Skeletal muscle cell (primary cell): Measurements from ENCODE around the gene TRIM31.
"Not testable (repeated sequence)": the region's sequence is repeated elsewhere in the genome, so short reads cannot be mapped to it uniquely, and the experiment has no call there.

Experiments used
- DNase-seq: peaks from one replicate; pipeline ENCODE4 v3.0.0-alpha.2; 2010; ENCODE audit warnings: low read depth
- H3K4me3 ChIP-seq: 2 replicates; pipeline ENCODE4 v1.5.1; 2011; ENCODE audit warnings: low read depth, mild to moderate bottlenecking, control low read depth, low read length, moderate library complexity

Gene TRIM31

DNA sequence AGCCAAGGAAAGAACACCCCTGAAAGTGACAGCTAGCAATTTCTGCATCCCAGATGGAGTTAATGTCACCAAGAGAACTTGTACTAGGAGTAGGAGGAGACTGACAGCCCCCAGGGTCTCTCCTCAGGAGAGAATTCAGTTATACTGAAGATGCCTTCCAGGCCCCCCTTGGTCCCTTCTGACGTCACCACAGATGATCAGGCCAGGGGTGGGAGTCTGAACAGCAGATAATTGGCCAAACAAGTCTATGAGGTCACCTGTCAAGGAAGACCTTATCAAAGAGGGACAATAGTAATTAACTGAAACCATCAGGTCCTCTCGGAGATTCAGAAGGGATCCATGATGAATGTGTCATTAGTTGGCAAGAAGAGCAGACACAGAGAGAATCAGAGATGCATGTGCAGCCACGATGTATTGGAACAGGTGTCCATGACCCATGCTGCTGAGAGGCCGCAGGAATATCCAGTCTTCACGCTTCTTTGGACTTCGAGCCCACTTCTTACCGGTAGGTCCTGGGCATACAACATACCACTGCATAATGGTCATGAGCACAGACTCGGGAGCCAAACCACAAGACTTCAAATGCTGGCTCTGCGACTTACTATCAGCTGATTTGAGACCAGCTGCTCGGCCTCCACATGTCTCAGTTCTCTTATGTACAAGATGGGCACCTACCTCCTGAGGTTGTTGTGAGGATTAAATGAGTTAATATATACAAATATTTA lies 37.9 kb upstream of the TRIM31 start:
- H3K4me3 ChIP-seq = no peak overlapping the region
- DNase-seq = no peak

DNA sequence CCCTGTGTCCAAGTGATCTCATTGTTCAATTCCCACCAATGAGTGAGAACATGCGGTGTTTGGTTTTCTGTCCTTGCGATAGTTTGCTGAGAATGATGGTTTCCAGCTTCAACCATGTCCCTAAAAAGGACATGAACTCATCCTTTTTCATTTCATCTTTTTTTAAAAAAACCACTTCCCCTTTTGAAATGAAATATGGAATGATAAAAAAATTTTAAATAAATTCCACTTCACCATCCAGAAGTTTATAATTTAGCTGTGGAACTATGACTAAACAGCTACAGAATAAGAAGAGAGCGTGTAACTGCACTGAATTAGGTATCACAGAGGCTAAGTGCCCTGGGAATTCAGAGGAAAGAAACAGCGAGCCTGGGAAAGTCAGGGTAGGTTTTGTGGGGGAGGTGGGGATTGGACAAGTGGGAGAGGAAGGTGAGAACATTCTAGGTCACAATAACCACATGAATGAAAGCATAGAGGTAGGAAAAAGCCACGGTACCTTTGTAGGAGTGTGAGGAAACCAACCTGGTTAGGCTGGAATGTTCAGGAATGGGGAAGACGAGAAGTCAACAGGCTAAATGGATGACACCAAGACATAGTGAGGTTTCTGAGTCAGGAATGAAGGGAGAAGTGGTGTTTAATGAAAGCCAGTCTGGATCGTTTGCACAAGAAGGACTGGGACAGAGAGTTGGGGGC lies 37.1 kb upstream of the TRIM31 start:
- no peak overlapping the region for H3K4me3 ChIP-seq
- no peak for DNase-seq

DNA sequence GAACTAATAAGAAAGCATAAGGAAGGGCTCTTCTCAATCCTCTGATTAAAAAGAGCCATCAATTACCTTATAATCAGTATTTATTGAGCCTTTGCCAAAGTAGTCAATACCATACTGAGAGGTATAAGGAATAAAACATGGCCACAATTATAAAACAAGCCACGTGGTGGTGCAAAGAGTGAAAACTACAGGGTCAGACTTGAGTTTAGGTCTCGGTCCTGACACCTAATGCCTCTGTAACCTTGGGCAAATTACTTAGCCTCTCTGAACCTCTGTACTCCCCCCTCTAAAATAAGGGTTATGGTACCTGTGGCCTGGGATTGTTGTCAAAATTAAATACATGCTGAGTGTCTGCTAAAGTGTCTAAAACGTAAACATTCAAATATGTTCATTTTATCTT lies 36.3 kb upstream of the TRIM31 start:
- no peak overlapping the region for H3K4me3 ChIP-seq
- no peak for DNase-seq

DNA sequence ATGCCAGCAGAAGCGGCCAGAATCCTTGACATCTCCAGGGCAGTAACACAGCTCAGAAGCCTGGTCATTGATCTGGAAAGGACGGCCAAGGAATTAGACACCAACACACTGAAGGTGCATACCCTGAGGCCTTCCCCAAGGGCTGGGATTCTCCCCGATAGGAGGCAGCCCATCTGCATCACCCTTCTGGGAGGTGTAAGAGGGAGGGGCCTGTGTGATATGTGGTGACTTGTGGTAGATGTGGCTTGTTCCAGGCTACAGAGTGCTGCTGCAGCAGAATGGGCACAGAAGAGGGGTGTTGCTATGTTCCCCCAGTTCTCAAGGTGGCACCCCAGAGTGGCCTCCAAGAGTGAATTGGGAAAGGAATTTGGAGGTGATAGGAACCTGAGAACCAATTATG lies 34.2 kb upstream of the TRIM31 start:
- DNase-seq = no peak
- no peak overlapping the region for H3K4me3 ChIP-seq

GRCh38 chr6:30145818-30146217 lies 32.9 kb upstream of the TRIM31 start:
- DNase-seq = no peak
- no peak overlapping the region for H3K4me3 ChIP-seq

- no peak overlapping the region for H3K4me3 ChIP-seq
- DNase-seq = no peak
Observed at GRCh38 chr6:30144811-30145210, 31.9 kb upstream of the TRIM31 start.

- no peak for DNase-seq
- H3K4me3 ChIP-seq = no peak overlapping the region
Observed at GRCh38 chr6:30143780-30144179, 30.9 kb upstream of the TRIM31 start.

DNA sequence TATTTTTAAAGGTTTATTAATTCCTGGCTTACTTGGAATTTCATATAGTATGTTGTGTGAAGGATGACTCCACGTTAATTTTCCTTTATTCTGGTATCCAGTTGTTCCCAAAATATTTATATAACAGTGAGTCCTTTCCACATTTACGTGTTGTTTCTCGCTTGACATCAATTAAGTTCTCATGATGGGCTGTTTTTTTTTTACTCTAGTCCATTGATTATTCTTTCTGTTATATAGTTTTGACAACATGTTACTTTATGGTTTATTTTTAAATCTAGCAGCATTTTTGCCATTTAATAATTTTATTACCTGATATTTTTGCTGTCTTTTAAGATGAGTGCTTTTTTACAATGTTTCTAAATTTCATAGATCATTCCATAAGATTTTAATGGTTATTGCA lies 29.8 kb upstream of the TRIM31 start:
- DNase-seq = no peak
- no peak overlapping the region for H3K4me3 ChIP-seq

DNA sequence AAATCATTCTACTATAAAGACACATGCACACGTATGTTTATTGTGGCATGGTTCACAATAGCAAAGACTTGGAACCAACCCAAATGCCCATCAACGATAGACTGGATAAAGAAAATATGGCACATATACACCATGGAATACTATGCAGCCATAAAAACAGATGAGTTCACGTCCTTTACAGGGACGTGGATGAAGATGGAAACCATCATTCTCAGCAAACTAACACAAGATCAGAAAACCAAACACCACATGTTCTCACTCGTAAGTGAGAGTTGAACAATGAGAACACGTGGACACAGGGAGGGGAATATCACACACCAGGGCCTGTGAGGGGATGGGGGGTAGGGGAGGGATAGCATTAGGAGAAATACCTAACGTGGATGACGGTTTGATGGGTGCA lies 27.4 kb upstream of the TRIM31 start:
- not testable (repeated sequence) for H3K4me3 ChIP-seq, DNase-seq

GRCh38 chr6:30136570-30137286 lies 23.8 kb upstream of the TRIM31 start:
- DNase-seq = no peak
- H3K4me3 ChIP-seq = no peak overlapping the region

DNA sequence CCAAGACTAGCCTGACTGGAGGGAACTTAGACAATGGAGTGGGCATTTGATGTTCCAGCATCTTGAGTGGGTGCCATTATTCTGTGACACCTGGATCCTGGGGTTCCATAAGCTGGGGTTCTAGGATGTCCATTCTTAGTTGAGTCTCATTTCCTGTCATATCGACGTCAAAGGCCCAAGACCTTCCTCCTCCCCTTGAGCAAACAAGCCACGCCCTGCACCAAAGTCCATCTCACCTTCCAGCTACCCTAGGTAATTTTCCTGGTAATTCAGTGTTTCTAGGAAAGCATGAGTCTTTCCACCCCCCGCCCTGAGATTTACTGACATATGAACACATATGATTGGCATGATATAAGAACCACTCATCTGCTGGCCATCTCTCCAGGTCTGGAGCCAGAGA lies 22.9 kb upstream of the TRIM31 start, which contains the start of gene TRIM40:
Gene TRIM40, plus strand, starts transcription at position 384 of the 400 bp plus-strand sequence. CDS start 897 bp downstream, outside the sequence.
- H3K4me3 ChIP-seq = no peak within 1 kb of the TSS
- no peak for DNase-seq

- H3K4me3 ChIP-seq = no peak overlapping the region
Observed at GRCh38 chr6:30135147-30135546, 22.3 kb upstream of the TRIM31 start.

DNA sequence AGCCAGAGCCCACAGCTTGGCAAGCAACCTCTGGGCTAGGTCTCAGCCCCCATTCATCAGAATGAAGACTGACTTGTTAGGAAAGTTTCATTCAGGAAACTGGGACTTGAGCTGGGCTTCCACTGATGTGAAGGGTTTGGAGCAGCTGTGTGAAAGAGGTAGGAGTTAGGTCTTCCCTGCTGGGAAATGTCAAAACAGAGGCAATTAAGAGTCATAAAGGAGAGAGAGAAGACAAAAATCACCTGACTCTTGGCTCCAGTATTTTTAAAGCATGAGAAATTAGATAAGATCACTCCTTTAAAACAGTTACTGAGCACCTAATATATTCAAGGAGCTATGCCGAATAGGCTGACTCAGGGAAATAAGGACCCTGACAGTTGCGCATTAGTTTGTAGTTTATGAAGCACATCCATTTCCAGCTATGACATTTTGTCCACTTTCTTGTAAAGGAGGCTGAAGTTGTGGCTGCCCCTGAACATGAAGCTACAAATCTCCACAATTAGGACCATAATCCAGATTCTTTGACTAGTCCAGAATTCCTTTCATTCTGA lies 19.1 kb upstream of the TRIM31 start:
- no peak overlapping the region for H3K4me3 ChIP-seq
- DNase-seq = no peak

More at GRCh38 chr6:30135147-30135546, 22.3 kb upstream of the TRIM31 start:
- DNase-seq = no peak

DNA sequence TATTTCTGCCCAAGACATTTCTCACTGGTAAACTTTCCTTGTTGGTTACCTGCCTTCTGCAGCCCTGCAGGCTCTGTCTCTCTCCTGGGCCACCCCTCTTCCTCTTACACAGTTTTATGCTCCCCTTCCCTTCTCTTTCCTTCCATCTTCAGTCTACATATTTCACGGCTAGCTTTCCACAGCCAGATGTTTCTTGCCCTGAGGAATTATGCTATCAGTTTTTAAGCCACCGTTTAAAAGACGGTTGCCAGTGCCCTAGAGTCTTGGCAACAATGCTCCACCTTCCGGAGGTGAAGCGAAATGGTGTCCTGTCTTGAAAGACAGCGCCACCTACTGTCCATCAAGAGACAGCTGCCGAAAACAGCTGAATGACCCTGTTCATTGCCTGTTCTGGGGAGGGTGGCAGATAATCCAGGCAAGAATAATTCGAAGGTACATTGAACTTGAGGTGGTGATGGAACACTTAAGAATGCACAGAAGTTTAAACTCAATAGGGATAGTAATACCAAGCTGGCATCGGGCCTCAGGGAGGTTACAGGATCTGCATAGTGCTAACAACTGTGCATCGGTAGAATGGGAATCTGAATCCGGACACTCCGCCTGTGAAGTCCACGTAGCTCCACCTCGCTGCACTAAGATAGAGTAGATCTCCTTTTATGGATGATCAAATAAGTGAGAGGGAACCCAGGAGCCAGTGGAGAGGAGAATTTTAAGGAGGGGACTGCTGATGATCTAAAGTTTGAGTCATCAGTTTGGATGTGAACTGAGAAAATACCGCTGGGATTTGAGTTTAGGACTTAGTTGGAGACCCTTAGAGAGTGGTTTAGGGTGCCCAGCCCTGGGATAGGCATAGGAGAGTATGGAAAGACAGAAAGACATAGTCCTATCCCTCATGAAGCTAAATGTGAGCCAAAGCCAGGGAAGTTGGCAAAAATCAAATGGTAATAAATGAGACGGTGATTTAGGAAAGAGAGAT lies 18.3 kb upstream of the TRIM31 start:
- DNase-seq = peak; percentile 55

GRCh38 chr6:30130179-30130679 lies 17.3 kb upstream of the TRIM31 start:
- no peak for DNase-seq
- H3K4me3 ChIP-seq = no peak overlapping the region

More for the DNA sequence above, 18.3 kb upstream of the TRIM31 start:
- H3K4me3 ChIP-seq = no peak overlapping the region

- no peak for DNase-seq
Observed at GRCh38 chr6:30129265-30130178, 16.6 kb upstream of the TRIM31 start.

DNA sequence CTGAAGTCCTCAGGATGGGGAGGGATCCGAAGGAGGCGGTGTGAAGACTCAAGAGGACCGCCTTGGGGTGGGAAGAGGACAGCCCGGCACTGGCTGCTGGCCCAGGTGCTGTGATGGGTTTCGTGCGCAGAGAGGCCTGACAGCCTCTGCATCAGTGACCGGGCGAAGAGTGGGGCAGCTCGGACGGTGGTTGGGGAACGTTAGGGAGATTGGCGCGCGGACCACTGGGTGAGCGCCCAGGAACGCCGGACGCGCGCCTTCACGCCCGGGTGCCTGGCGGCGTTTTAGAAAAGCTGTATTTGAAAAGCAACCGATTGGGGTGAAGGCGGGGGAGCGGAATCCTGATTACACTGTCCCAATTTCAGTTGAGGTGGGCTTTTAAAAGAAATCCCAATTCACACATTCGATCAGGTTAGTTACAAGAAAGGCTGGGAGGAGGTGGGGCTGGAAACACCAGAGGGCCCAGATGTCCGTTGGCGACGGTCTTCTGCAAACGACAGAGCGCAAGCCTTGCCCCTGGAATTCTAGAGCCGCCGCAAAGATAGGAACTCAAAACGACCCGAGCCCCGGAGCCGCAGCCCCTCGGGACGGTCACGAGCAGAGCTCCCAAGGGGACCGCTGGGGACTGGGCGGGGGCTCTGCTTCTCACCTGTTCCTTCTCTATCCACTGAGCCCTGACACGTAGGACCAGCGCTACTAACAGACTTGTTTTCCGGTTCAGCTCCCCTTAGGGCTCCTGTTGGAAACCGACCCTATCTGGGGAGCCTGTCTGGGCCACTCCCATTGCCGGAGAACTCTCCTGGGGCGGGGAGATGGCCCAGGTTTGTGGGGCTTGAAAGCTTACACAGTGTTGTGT lies 14.6 kb upstream of the TRIM31 start:
- DNase-seq = no peak
- no peak overlapping the region for H3K4me3 ChIP-seq

More at GRCh38 chr6:30129265-30130178, 16.6 kb upstream of the TRIM31 start:
- no peak overlapping the region for H3K4me3 ChIP-seq
